ENCODE data around the gene SAMD8.
"Not testable (repeated sequence)": the region's sequence is repeated elsewhere in the genome, so short reads cannot be mapped to it uniquely, and the experiment has no call there.

Gene SAMD8

GRCh38 chr10:75102830-75103673 is 8.4 kb upstream of the SAMD8 start:
- no peak for DNase-seq (ENCODE audit: low read depth)
- H3K4me3 ChIP-seq (ENCODE audit: low read depth, low read length), result no peak overlapping the region
- TF ChIP-seq POLR2A (IDR thresholded peaks at IDR 0.05; ENCODE audit: extremely low read depth, insufficient read length), result no peak

- H3K4me3 ChIP-seq (ENCODE audit: low read depth, low read length), result no peak overlapping the region
- TF ChIP-seq POLR2A (IDR thresholded peaks at IDR 0.05; ENCODE audit: extremely low read depth, insufficient read length) (no peak), MYC (IDR thresholded peaks at IDR 0.05; ENCODE audit: low read depth, low read length) (no peak), CTCF (IDR thresholded peaks at IDR 0.05; ENCODE audit: low read depth, low read length) (no peak), MAX (IDR thresholded peaks at IDR 0.05; ENCODE audit: low read depth, low read length) (no peak)
- DNase-seq (ENCODE audit: low read depth), result peak; percentile 79
Observed at GRCh38 chr10:75103881-75104686, 7.4 kb upstream of the SAMD8 start.

GRCh38 chr10:75104842-75105241 is 6.6 kb upstream of the SAMD8 start:
- DNase-seq (ENCODE audit: low read depth), result no peak
- no peak for TF ChIP-seq MYC (IDR thresholded peaks at IDR 0.05; ENCODE audit: low read depth, low read length)
- no peak overlapping the region for H3K4me3 ChIP-seq (ENCODE audit: low read depth, low read length)

GRCh38 chr10:75105576-75106197 is 5.8 kb upstream of the SAMD8 start:
- no peak overlapping the region for H3K4me3 ChIP-seq (ENCODE audit: low read depth, low read length)
- no peak for TF ChIP-seq MYC (IDR thresholded peaks at IDR 0.05; ENCODE audit: low read depth, low read length)
- TF ChIP-seq CTCF (IDR thresholded peaks at IDR 0.05; ENCODE audit: low read depth, low read length), result no peak
- no peak for TF ChIP-seq MAX (IDR thresholded peaks at IDR 0.05; ENCODE audit: low read depth, low read length)
- no peak for TF ChIP-seq POLR2A (IDR thresholded peaks at IDR 0.05; ENCODE audit: extremely low read depth, insufficient read length)
- DNase-seq (ENCODE audit: low read depth), result no peak

GRCh38 chr10:75106242-75106641 is 5.2 kb upstream of the SAMD8 start:
- TF ChIP-seq CTCF (IDR thresholded peaks at IDR 0.05; ENCODE audit: low read depth, low read length), result no peak
- no peak for DNase-seq (ENCODE audit: low read depth)
- no peak overlapping the region for H3K4me3 ChIP-seq (ENCODE audit: low read depth, low read length)

GRCh38 chr10:75106891-75107290 is 4.6 kb upstream of the SAMD8 start:
- not testable (repeated sequence) for H3K4me3 ChIP-seq (ENCODE audit: low read depth, low read length); DNase-seq (ENCODE audit: low read depth)

- peak; percentile 25 for DNase-seq (ENCODE audit: low read depth)
- H3K4me3 ChIP-seq (ENCODE audit: low read depth, low read length), result no peak overlapping the region
- TF ChIP-seq MAX (IDR thresholded peaks at IDR 0.05; ENCODE audit: low read depth, low read length) (no peak), MYC (IDR thresholded peaks at IDR 0.05; ENCODE audit: low read depth, low read length) (no peak), CTCF (IDR thresholded peaks at IDR 0.05; ENCODE audit: low read depth, low read length) (no peak)
Observed at GRCh38 chr10:75107756-75108683, 3.4 kb upstream of the SAMD8 start.
